Vagina (tissue), 2 donors: ENCODE measurements around the gene LZTS2.
A peak's percentile ranks its signal among the peaks of the same experiment; 100 is the strongest.

Source experiments
- CTCF ChIP-seq, 3 experiments: fragments of 450-650 bp in 2 of 3; fragments of 200-600 bp in 1 of 3; sonication (generic) in 1 of 3; IDR thresholded peaks; one replicate each; pipeline ENCODE4 v1.5.1; 2017 to 2019; ENCODE audit warnings: antibody characterized with exemption in 3 of 3, mild to moderate bottlenecking in 2 of 3, moderate library complexity in 2 of 3
- POLR2A ChIP-seq, 2 donors: fragments of 450-650 bp; IDR thresholded peaks; one replicate each; pipeline ENCODE4 v1.6.1; 2017; ENCODE audit warnings: antibody characterized with exemption in 2 of 2, mild to moderate bottlenecking in 2 of 2, moderate library complexity in 2 of 2
- POLR2AphosphoS5 ChIP-seq, 2 donors: sonication (generic); formaldehyde crosslinking; IDR thresholded peaks; one replicate each; pipeline ENCODE4 v1.9.0; 2017; ENCODE audit warnings: antibody characterized with exemption in 2 of 2, mild to moderate bottlenecking in 2 of 2, low read depth in 1 of 2; ENCODE audit not compliant: insufficient read depth in 1 of 2

- TF ChIP-seq CTCF (IDR thresholded peaks at IDR 0.05) (peak; percentile 34 to 54 (median 53)), POLR2A (IDR thresholded peaks at IDR 0.05) (no peak), POLR2AphosphoS5 (IDR thresholded peaks at IDR 0.05; ENCODE audit: insufficient read depth in 1 of 2, low read depth in 1 of 2) (no peak)
These were observed 50.8 kb downstream of the LZTS2 start for GRCh38 chr10:101050208-101051069.
